Tibial artery (tissue), 4 donors: ENCODE measurements around the gene TMEM135.

ENCODE experiments used
- DNase-seq, 2 donors: peaks; one replicate each; pipeline ENCODE4 v3.0.0-alpha.2; 2019
- H3K27ac ChIP-seq, 2 donors: fragments of 200-600 bp; sonication (generic) in 1 of 2; 1 replicate in 1 of 2; 2 replicates in 1 of 2; pipeline ENCODE4 v1.5.1; 2018 to 2019; ENCODE audit warnings: mild to moderate bottlenecking in 1 of 2
- H3K27me3 ChIP-seq, 2 donors: fragments of 200-600 bp; sonication (generic) in 1 of 2; one replicate each; pipeline versions ENCODE4 v1.5.1 to v1.6.0; 2016 to 2019
- H3K36me3 ChIP-seq, 3 donors: fragments of 200-600 bp; sonication (generic) in 2 of 3; one replicate each; pipeline ENCODE4 v1.5.1; 2016 to 2019; ENCODE audit warnings: mild to moderate bottlenecking in 2 of 3
- H3K4me1 ChIP-seq, 4 donors: fragments of 200-600 bp; sonication (generic) in 2 of 4; 1 replicate in 3 of 4; 2 replicates in 1 of 4; pipeline ENCODE4 v1.5.1; 2016 to 2019
- H3K4me3 ChIP-seq, 2 donors: fragments of 200-600 bp; sonication (generic) in 1 of 2; 1 replicate in 1 of 2; 2 replicates in 1 of 2; pipeline ENCODE4 v1.5.1; 2018 to 2019; ENCODE audit warnings: mild to moderate bottlenecking in 2 of 2
- H3K9me3 ChIP-seq, 3 donors: fragments of 200-600 bp; sonication (generic) in 1 of 3; one replicate each; pipeline ENCODE4 v1.5.1; 2016 to 2019
- intact Hi-C: fragments of 100-400 bp; cut with DNase I; formaldehyde crosslinking; loops from one replicate; pipeline ENCODE4 v1.15.0; 2023; ENCODE audit warnings: low total_unique reads
- TF ChIP-seq, protein P1 (sequence below), 2 experiments: fragments of 200-600 bp in 1 of 2; fragments of 450-650 bp in 1 of 2; IDR thresholded peaks; one replicate each; pipeline ENCODE4 v1.5.1; 2017 to 2019; ENCODE audit warnings: antibody characterized with exemption in 2 of 2, mild to moderate bottlenecking in 1 of 2, moderate library complexity in 1 of 2

TMEM135 gene

DNA sequence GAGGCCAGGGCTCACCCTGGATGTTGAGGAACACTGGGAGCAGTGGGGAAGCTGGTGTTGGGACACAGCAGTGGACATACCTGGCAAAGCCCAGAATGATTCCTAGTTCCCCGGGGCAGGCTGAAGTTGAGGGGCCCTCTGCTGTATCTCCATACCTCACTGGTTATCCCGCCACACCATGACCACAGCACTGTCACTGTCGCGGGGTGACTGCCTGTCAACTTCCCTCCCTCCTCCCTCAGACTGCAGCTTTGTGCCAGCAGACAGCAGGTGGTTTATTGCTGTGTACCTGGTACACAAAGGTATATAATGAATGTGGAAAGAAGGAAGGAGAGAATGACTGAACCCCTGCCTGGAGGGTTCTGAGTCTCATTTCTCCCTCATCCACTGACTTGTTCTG, 318.7 kb downstream of the TMEM135 start:
- Histone ChIP-seq H3K27ac (no peak overlapping the region), H3K9me3 (no peaks in the 10 kb centered on the region)
- intact Hi-C loops, result no loop called here

DNA sequence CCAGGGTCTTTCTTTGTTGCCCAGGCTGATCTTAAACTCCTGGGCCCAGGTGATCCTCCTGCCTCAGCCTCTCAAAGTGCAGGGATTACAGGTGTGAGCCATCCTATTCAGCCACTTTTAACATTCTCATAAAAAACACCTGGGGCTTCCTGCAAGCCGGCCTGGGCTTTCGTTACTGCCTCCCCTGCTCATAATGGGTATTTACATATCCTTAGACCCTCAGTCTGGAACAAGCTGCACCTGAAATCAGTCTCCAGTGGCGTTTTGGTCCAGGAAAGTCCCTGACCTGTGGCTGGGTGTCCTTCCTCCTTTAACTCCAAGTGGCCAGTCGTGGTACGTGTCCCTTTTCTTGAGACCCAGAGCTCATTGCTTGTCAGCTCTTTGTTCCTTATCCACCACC, 320.7 kb downstream of the TMEM135 start:
- peaks cover 0 to 19% (median 6%) of the 10 kb centered on the region in 4 donors for H3K4me1 ChIP-seq
- no peak overlapping the region for H3K4me3 ChIP-seq
- no peaks in the 10 kb centered on the region for H3K9me3 ChIP-seq
- DNase-seq, result no peak
- TF ChIP-seq, protein P1, sequence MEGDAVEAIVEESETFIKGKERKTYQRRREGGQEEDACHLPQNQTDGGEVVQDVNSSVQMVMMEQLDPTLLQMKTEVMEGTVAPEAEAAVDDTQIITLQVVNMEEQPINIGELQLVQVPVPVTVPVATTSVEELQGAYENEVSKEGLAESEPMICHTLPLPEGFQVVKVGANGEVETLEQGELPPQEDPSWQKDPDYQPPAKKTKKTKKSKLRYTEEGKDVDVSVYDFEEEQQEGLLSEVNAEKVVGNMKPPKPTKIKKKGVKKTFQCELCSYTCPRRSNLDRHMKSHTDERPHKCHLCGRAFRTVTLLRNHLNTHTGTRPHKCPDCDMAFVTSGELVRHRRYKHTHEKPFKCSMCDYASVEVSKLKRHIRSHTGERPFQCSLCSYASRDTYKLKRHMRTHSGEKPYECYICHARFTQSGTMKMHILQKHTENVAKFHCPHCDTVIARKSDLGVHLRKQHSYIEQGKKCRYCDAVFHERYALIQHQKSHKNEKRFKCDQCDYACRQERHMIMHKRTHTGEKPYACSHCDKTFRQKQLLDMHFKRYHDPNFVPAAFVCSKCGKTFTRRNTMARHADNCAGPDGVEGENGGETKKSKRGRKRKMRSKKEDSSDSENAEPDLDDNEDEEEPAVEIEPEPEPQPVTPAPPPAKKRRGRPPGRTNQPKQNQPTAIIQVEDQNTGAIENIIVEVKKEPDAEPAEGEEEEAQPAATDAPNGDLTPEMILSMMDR (IDR thresholded peaks at IDR 0.05), result no peak
- no peaks in the 10 kb centered on the region for H3K36me3 ChIP-seq
- no peaks in the 10 kb centered on the region for H3K27me3 ChIP-seq
- intact Hi-C loops, result no loop called here
- no peak overlapping the region for H3K27ac ChIP-seq

More for the DNA sequence above, 318.7 kb downstream of the TMEM135 start:
- Histone ChIP-seq H3K36me3 (no peaks in the 10 kb centered on the region), H3K4me3 (no peak overlapping the region), H3K4me1 (peaks cover 0 to 30% (median 14%) of the 10 kb centered on the region in 4 donors), H3K27me3 (no peaks in the 10 kb centered on the region)
- no peak for DNase-seq
- TF ChIP-seq, protein P1 (IDR thresholded peaks at IDR 0.05), result no peak

DNA sequence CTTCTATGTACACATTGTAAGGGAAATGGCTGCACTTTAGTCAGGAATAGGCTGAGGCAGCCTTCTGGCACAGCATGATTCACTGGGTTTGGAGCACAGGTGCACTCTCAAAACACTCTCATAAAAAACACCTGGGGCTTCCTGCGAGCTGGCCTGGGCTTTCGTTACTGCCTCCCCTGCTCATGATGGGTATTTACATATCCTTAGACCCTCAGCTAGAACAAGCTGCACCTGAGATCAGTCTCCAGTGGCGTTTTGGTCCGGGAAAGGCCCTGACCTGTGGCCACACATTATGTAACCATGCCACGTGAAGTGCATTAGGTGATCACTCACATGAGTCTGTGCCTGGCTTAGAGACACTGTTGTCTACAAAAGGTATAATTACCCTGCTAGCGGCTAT, 321.7 kb downstream of the TMEM135 start:
- Histone ChIP-seq H3K9me3 (no peaks in the 10 kb centered on the region), H3K36me3 (no peaks in the 10 kb centered on the region), H3K27me3 (no peaks in the 10 kb centered on the region), H3K4me3 (no peak overlapping the region), H3K4me1 (peaks cover 0 to 11% (median 5%) of the 10 kb centered on the region in 4 donors), H3K27ac (no peak overlapping the region)
- intact Hi-C loops, result no loop called here
- DNase-seq, result no peak
- TF ChIP-seq, protein P1 (IDR thresholded peaks at IDR 0.05), result no peak

DNA sequence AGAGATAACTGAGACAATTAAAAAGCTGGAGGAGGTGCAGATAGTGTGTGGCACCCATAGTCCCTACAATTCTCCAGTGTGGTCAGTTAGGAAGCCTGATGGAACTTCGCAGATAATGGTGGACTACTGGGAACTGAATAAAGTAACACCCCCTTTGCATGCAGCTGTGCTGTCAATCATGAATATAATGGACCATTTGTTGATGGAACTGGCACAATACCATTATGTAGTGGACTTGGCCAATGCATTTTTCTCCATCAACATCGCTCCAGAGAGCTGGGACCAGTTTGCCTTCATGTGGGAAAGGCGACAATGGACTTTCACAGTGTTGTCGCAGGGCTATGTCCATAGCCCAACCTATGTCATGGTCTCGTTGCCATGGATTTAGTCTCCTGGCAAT, 324.2 kb downstream of the TMEM135 start:
- no peak overlapping the region for H3K4me3 ChIP-seq
- intact Hi-C loops, result no loop called here

DNA sequence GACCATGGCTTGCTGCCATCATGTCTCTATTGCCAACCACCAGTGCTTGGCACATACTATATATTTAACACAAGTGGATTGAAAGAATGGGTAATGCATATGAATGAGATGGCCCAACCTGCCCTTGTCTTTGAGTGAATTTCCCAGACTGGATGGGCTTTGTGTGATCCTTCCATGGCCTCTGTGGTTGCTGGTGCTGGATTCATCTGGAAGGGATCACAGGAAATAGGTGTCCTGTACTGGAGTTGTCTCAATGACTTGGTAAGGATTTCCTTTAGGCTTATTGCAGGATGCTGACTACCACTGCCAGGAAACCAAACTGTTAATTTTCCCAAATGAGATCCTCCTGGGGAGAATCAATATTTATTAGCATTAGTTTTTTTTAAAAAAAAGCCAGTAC, 328.6 kb downstream of the TMEM135 start:
- Histone ChIP-seq H3K27ac (no peak overlapping the region), H3K36me3 (no peaks in the 10 kb centered on the region), H3K27me3 (no peaks in the 10 kb centered on the region), H3K4me3 (no peak overlapping the region), H3K4me1 (no peaks in the 10 kb centered on the region), H3K9me3 (no peaks in the 10 kb centered on the region)
- intact Hi-C loops, result no loop called here
- TF ChIP-seq, protein P1 (IDR thresholded peaks at IDR 0.05), result no peak
- no peak for DNase-seq

More for the DNA sequence above, 324.2 kb downstream of the TMEM135 start:
- DNase-seq, result no peak
- TF ChIP-seq, protein P1 (IDR thresholded peaks at IDR 0.05), result no peak
- no peaks in the 10 kb centered on the region for H3K36me3 ChIP-seq
- H3K27ac ChIP-seq, result no peak overlapping the region
- no peaks in the 10 kb centered on the region for H3K4me1 ChIP-seq
- no peaks in the 10 kb centered on the region for H3K9me3 ChIP-seq
- H3K27me3 ChIP-seq, result no peaks in the 10 kb centered on the region
